Natural killer cell (primary cell): Measurements from ENCODE around the gene ZMIZ2. TPM values are rescaled to one million over a fixed set of nuclear protein-coding genes. Genes with fewer than 3 reads are reported as not detected.

ENCODE experiments used
- ATAC-seq, 3 donors: fragments of 150-1000 bp in 2 of 3; fragments of 200-7000 bp in 1 of 3; cut with Tn5 transposase; 1 replicate in 1 of 3; 2 replicates in 2 of 3; pipeline ENCODE4 v1.10.0; 2021; ENCODE audit warnings: mild to moderate bottlenecking in 2 of 3, moderate library complexity in 2 of 3
- DNase-seq, 2 donors: peaks; one replicate each; pipeline versions ENCODE4 v3.0.0 to v3.0.0-alpha.2; 2013 to 2021; ENCODE audit warnings: mixed read lengths in 1 of 2
- H3K27ac ChIP-seq: one replicate; pipeline ENCODE4 v1.5.1; 2013; ENCODE audit warnings: mild to moderate bottlenecking, low read length
- H3K27me3 ChIP-seq: one replicate; pipeline ENCODE4 v1.6.1; 2013; ENCODE audit warnings: low read length; ENCODE audit not compliant: control insufficient read depth, insufficient read depth
- H3K36me3 ChIP-seq: one replicate; pipeline ENCODE4 v1.6.1; 2013; ENCODE audit warnings: low read length; ENCODE audit not compliant: control insufficient read depth, insufficient read depth
- H3K4me1 ChIP-seq: one replicate; pipeline ENCODE4 v1.6.1; 2013; ENCODE audit warnings: low read length; ENCODE audit not compliant: control insufficient read depth, insufficient read depth
- H3K4me3 ChIP-seq: one replicate; pipeline ENCODE4 v1.5.1; 2013; ENCODE audit warnings: low read length
- H3K9me3 ChIP-seq: one replicate; pipeline ENCODE4 v1.6.1; 2013; ENCODE audit warnings: low read length; ENCODE audit not compliant: control insufficient read depth, insufficient read depth
- H3K27ac Mint-ChIP-seq, 2 donors: one replicate each; pipeline ENCODE4 v1.8.0; 2022; ENCODE audit warnings: mild to moderate bottlenecking in 2 of 2, mixed read lengths in 2 of 2, moderate library complexity in 1 of 2
- H3K27me3 Mint-ChIP-seq, 2 donors: one replicate each; pipeline ENCODE4 v1.8.0; 2022; ENCODE audit warnings: low read depth in 2 of 2, mixed read lengths in 2 of 2
- H3K36me3 Mint-ChIP-seq: one replicate; pipeline ENCODE4 v1.8.0; 2022; ENCODE audit warnings: mixed read lengths
- H3K4me1 Mint-ChIP-seq, 2 donors: one replicate each; pipeline ENCODE4 v1.8.0; 2022; ENCODE audit warnings: mixed read lengths in 2 of 2
- H3K4me3 Mint-ChIP-seq: one replicate; pipeline ENCODE4 v1.8.0; 2022; ENCODE audit warnings: mild to moderate bottlenecking, moderate library complexity, mixed read lengths
- H3K9me3 Mint-ChIP-seq, 2 donors: one replicate each; pipeline ENCODE4 v1.8.0; 2022; ENCODE audit warnings: mixed read lengths in 2 of 2
- CTCF ChIP-seq: fragments of 200-600 bp; IDR thresholded peaks from one replicate; pipeline ENCODE4 v1.8.0; 2022; ENCODE audit warnings: antibody characterized with exemption
- WGBS: methylation state at CpG from one replicate; pipeline ENCODE4 v1.1.7; 2013; ENCODE audit warnings: missing lambda C conversion rate; ENCODE audit not compliant: insufficient coverage; 5-methylcytosine and 5-hydroxymethylcytosine counted together
- intact Hi-C: fragments of 100-400 bp; cut with micrococcal nuclease; formaldehyde crosslinking; loops from one replicate; pipeline ENCODE4 v1.14.2; 2022
- total RNA-seq, 4 donors: library from RNA; stranded (reverse); fragments of 120-200 nt in 1 of 4; gene quantifications; one replicate each; pipeline versions ENCODE4 v1.2.3 to v1.2.4, GENCODE V29; 2013 to 2022

Gene ZMIZ2
- total RNA-seq, 3 donors from 2014 or later (not counting 1 experiment from before 2014, with no cell fraction given), result 152 to 170 (median 167) TPM

- no peak overlapping the region for H3K27ac Mint-ChIP-seq
- intact Hi-C loops, result no loop called here
- no peak overlapping the region for H3K4me3 Mint-ChIP-seq
- no peaks in the 10 kb centered on the region for H3K36me3 Mint-ChIP-seq
- no peak for DNase-seq
- 98% methylated on average over 48 of the region's 48 CpGs for WGBS
- H3K4me1 ChIP-seq, result no peaks in the 10 kb centered on the region
- TF ChIP-seq CTCF, result no peak
- H3K27me3 Mint-ChIP-seq, result no peaks in the 10 kb centered on the region
- no peak overlapping the region for H3K27ac ChIP-seq
- no peaks in the 10 kb centered on the region for H3K27me3 ChIP-seq
- H3K4me1 Mint-ChIP-seq, result peaks cover 0 to under 1% of the 10 kb centered on the region in 2 donors
- peaks cover 87% of the 10 kb centered on the region for H3K36me3 ChIP-seq
- ATAC-seq, result no peak
- no peaks in the 10 kb centered on the region for H3K9me3 ChIP-seq
- H3K4me3 ChIP-seq, result no peak overlapping the region
- H3K9me3 Mint-ChIP-seq, result no peaks in the 10 kb centered on the region
These were observed 12.8 kb downstream of the ZMIZ2 start for GRCh38 chr7:44761207-44762161.

- Histone ChIP-seq H3K9me3 (no peaks in the 10 kb centered on the region), H3K4me1 (peaks cover 3% of the 10 kb centered on the region), H3K27ac (no peak overlapping the region), H3K27me3 (no peaks in the 10 kb centered on the region), H3K4me3 (no peak overlapping the region), H3K36me3 (peaks cover 87% of the 10 kb centered on the region)
- intact Hi-C loops, result no loop called here
- no peak for ATAC-seq
- H3K27ac Mint-ChIP-seq, result no peak overlapping the region
- no peaks in the 10 kb centered on the region for H3K4me1 Mint-ChIP-seq
- H3K27me3 Mint-ChIP-seq, result no peaks in the 10 kb centered on the region
- DNase-seq, result no peak
- no peak overlapping the region for H3K4me3 Mint-ChIP-seq
- no peak for TF ChIP-seq CTCF
- H3K36me3 Mint-ChIP-seq, result no peaks in the 10 kb centered on the region
- 95% methylated on average over 9 of the region's 9 CpGs for WGBS
- no peaks in the 10 kb centered on the region for H3K9me3 Mint-ChIP-seq
These were observed 13.7 kb downstream of the ZMIZ2 start for GRCh38 chr7:44762300-44762699.

- Mint-ChIP-seq H3K4me3 (no peak overlapping the region), H3K36me3 (no peaks in the 10 kb centered on the region), H3K27ac (no peak overlapping the region), H3K4me1 (peaks cover 5 to 6% of the 10 kb centered on the region in 2 donors), H3K9me3 (no peaks in the 10 kb centered on the region), H3K27me3 (no peaks in the 10 kb centered on the region)
- WGBS, result 95% methylated on average over 20 of the region's 20 CpGs
- ATAC-seq (no peak), DNase-seq (no peak)
- no peak overlapping the region for H3K27ac ChIP-seq
- H3K4me3 ChIP-seq, result no peak overlapping the region
- H3K36me3 ChIP-seq, result peaks cover 82% of the 10 kb centered on the region
- H3K27me3 ChIP-seq, result no peaks in the 10 kb centered on the region
- TF ChIP-seq CTCF, result no peak
- intact Hi-C loops, result no loop called here
- peaks cover 9% of the 10 kb centered on the region for H3K4me1 ChIP-seq
- H3K9me3 ChIP-seq, result no peaks in the 10 kb centered on the region
These were observed 14.3 kb downstream of the ZMIZ2 start for GRCh38 chr7:44762726-44763522.
